Mammary epithelial cell (primary cell): ENCODE data around the gene RALGDS.

Experiments
- CTCF ChIP-seq, 2 donors: IDR thresholded peaks in 1 of 2; conservative IDR thresholded peaks in 1 of 2; 2 replicates each; pipeline ENCODE4 v1.5.1; 2011 to 2012; ENCODE audit warnings: inconsistent platforms in 2 of 2, low read length in 2 of 2, mild to moderate bottlenecking in 2 of 2, control low read depth in 1 of 2, low read depth in 1 of 2; ENCODE audit not compliant: insufficient read depth in 1 of 2; ENCODE audit errors: extremely low read depth in 1 of 2
- EZH2 ChIP-seq: IDR thresholded peaks from 2 replicates; pipeline ENCODE4 v1.6.1; 2012; ENCODE audit warnings: low read length, inconsistent platforms, borderline replicate concordance

- no peak for TF ChIP-seq CTCF (conservative IDR thresholded peaks at IDR 0.05 in 1 of 2, IDR thresholded peaks at IDR 0.05 in 1 of 2; ENCODE audit: extremely low read depth in 1 of 2, insufficient read depth in 1 of 2, low read depth in 1 of 2, low read length in 2 of 2)
- TF ChIP-seq EZH2 = no peak
Observed at GRCh38 chr9:133137451-133138231, 16.6 kb upstream of the RALGDS start.
